HPDE6-E6E7 (cell line): Measurements from ENCODE around the gene OLIG1.

ENCODE experiments used
- DNase-seq: peaks from one replicate; pipeline ENCODE4 v3.0.0; 2011; ENCODE audit warnings: missing footprints; ENCODE audit errors: extremely low spot score

The OLIG1 gene

DNA sequence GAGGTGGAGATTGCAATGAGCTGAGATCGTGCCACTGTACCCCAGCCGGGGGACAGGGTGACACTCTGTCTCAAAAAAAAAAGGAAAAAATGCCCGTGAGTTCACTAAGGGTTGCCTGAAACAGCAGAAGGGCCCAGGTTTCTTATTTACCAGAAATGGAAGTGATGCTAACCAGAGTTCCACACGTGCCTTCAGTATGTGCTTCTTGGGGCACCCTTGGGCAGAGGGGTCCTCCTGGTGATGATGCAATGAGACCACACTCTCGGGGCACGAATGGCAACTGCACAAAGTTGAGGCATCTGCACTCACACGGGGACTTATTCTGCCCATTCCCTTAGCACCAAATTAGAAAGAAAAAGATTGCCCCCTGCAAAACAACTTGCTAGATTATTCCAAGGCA lies 29.2 kb downstream of the OLIG1 start:
- no peak for DNase-seq

DNA sequence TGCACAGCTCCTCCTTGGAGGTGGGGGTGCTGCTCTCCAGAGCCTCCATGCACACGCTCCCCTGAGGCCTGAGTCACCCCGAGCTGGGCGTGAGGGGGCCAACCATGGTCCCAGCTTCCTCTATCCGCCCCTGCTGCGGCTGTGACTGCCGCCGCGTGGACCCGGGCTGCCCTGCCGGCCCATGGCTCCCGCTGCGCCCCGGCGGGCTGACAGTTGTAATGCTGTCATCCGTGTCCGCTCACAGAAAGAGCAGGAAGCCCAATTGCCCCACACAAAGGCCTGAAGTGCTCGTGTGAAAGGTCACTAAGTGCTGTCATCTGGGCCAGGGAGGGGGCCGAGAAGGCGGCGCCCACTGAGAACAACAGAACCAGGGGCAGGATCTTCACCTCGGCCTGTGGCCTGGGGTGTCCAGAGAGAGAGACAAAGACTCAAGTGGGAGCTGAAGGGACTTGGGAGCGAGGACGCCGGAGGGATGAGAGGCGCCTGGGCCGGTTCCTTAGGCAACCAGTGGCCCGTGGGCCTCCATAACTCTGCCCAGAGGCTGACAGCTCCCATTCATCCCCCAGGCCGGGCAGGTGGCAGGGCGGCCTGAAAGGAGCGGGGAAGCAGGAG lies 31.5 kb downstream of the OLIG1 start:
- no peak for DNase-seq

DNA sequence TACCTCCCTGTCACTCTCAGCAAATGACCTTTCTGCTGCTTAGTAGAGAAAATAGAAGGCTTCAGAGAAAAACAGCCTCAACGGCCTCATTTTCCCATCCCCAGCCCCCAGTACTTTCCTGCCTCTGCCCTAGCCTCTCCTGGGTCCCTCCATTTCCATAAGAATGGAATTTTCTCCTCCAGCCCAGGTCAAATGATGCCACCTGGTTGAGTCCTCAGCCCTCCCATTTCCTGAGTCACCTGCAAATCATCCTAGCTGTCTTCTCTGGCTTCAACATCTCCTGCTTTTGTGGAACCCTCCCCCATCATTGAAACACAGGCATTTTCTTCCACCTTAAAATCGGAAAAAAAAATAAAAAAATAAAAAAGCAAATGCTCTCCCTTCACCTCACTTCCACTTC lies 35.1 kb downstream of the OLIG1 start:
- DNase-seq = no peak

DNA sequence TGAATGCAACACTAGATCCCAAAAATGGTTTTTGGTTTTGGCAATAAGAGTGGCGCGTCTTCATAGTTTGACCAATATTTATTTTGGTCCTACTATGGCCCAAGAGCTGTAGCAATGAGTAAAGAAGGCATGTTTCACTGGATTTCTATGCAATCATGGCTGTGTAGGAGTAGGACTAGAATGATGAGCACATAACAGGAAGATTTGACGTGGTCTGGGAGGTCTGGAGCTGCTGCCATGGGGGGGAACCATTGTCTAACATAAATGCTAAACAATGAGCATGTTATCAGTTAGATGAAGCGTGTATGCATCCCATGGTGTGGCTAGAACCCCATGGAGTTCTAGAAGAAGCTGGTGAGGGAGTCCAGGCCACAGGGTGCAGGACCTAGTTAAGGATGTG lies 38.3 kb downstream of the OLIG1 start:
- DNase-seq = no peak

DNA sequence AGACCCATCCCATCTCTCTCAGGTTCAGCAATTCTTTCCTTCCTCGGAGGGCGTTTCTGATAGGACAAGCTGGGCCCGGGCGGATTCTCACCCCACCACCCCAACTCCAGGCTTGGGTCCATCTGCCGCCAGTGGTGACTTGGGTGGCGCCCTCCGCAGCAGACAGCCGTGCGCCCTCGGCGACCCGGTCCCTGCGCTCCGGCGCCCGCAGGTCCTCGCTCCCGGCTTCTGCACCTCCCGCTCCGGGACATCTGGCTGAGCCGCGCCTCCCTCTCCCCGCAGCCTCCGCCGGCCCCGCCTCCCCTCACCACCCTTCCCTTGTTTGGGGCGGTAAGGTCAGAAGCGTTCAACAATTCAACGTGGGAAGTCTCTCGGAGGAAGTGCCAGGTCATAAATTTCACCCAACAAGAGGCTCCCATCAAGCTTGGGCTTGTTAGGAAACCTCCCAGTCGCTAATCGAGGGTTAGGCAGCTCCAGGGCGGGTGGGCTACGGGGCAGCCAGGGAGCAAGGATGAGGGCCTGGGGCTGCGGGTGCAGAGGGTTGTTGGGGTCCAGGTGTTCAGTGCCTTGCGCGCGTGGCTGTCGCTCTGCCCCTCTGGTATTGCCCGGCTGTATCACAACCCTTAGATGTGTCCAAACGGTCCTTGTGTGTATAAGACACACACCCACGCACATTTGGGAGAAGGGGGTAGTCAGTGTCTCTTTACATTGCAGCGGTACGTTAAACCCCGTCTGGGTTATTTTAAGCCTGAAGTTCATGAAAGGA lies 39.8 kb downstream of the OLIG1 start:
- peak; percentile 8 for DNase-seq

DNA sequence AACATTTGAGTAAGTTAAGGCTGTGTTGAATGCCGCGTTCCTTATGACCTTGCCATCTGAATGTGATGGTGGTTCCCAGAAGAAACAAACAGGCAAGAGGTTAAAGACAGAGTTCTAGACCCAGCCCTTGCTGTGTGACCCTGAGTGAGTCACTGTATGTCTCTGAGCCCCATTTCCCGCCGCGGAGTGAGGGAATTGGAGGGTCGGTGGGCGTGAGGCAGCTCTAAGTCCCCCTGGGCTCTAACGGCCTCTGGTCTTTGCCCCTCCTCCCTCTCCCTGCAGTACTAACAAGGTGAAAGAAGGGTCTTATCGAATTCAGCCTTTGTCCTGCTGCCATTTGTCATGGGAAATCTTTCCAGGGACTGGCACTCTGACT lies 40.4 kb downstream of the OLIG1 start:
- no peak for DNase-seq

DNA sequence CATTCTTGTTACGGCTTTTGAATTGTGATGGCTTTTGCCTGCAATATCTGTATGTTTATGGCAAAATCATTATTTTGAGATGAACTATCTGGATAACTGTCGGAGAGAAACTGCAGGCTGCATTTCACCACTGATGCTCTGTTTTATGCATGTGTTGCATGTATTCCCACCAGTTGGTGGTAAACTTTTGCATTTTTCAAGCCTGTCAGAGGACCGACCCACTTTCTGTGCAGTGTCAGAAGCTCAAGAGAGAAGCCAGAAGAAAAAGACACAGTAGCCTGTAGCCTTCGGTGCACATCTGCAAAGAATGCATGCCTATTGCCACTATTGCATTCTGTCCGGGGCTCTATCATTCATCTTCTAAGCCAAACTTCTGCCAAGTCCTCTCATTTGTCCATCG lies 41.6 kb downstream of the OLIG1 start:
- no peak for DNase-seq

DNA sequence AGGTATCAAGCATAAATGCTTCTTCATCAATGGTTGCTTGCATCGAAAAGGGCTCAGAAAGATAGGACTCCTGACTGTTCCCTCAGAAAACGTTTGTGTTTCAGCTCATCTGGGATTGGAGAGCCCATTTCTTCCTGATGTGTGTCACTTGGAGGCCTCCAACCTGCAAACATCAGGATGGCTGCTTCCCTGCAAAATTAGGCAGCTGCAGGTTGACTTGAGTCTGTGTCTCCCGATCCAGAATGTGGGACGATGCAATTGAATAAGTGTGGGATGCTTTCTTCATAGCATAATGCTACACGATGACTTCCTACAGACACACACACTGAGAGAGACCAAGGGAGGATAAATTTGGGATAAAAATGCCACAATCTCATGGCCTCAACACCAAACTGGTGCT lies 42.2 kb downstream of the OLIG1 start:
- DNase-seq = no peak

DNA sequence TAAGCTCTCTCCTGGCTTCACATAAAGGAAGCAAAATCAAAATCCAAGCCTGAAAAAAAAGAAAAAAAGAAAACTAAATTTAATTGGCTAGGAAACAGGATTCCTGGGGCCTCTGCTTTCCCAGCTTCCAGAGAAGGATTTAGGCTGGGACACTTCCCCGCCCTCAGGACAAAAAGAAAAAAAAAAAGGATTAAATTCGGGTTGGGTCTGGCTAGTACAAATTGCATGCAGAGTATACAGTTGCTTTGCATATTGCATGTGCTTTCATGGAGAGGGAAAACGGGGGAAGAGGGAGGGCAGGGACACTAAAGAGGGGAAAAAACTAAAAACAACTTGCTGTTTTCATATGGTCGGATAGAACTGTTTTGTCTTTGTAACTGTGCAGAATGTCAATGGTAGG lies 42.7 kb downstream of the OLIG1 start:
- no peak for DNase-seq

DNA sequence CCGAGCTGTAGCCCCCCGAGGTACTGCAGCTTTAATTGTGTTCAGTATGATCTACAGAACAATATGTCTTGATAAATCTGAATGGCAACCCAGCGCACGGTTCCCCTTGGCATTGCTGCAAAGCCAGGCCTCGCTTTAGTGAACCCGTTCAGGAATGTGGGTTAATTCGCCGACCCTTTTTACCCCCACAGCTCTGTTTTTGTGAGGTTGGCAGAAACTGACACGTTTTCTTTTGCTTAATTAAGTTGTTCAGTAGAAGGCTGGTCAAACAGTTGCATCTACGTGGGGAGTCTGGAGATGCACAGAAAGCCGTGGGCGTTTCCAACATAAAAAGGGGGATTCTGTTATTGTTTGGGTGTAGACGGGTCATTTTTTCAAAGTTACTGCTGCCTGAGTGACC lies 43.2 kb downstream of the OLIG1 start:
- DNase-seq = no peak

DNA sequence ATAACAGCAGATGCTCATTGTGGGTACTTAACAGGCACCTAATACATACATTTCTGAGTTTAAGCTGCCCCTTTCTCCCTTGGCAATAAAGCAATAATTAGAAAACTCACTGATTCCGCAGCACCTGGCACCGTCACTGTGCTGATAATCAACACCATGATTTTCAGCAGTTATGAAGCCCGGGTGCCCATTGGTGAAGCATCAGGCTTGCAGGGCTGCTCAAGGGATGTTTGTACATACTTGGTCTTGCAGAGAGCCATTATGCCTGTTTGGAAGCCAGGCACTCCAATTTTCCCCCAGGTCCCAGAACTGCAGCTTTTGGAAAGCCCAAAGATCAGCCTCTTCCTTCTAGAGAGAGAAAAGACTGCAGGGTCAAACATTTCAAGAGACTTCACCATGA lies 44.3 kb downstream of the OLIG1 start:
- DNase-seq = no peak

DNA sequence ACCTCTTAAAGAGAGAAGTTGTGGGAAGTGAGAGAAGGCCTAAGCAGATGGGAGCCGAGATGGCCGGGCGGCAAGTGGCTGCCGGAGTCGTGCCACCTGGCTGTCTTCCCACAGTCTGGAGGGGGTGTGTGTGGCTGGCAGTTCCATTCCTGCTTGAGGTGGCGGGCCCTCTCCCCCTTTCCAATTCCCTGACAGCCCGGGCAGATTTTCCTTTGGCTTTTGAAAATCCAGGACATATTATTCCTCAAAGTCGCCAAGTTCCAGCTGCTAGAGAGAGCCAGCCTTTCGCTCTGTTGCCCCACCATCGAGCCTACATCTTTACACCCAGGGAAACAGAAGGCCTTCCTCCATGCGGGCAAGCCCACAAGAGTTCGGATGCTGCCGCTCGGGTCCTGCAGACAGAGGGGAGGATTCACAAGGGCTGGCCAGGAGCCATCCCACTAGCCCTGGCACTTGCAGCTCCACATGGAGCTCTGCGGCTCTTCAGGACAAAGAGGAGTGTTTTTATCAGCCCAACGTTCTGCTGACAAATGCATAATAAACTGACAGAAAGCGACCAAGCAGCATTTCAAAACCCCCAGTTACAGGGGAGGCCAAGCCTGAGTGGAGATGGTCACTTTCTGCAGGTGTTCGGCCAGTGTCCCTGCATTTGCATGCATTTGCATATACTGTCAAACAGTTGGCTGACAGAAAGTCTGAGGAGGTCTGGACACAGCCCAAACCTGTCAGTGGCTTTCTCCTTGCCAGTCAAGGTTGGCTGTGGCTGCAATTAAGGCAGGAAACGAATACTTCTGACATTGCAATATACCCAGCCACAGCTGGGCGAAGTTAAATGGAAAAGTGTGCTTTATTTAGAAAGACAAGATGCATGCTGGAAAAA lies 45.9 kb downstream of the OLIG1 start:
- no peak for DNase-seq

DNA sequence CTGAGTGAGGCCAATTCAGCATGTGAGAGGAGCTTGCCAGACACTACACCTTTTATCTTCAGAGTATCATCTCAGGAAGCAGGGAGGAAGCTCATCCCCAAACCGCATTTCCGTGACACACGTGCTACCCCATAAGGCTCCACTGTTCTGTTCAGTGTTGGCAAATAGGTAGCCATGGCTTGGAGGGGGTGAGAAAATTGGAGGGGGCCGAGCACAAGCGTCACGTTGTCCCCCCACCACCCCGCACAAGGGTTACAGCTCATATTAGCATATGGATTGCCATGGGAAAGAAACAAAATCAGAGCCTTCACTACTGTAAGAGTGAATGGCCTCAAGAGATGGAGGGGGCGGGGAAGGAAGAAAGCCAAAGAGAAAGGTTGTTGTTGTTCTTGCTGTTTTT lies 46.7 kb downstream of the OLIG1 start:
- no peak for DNase-seq

DNA sequence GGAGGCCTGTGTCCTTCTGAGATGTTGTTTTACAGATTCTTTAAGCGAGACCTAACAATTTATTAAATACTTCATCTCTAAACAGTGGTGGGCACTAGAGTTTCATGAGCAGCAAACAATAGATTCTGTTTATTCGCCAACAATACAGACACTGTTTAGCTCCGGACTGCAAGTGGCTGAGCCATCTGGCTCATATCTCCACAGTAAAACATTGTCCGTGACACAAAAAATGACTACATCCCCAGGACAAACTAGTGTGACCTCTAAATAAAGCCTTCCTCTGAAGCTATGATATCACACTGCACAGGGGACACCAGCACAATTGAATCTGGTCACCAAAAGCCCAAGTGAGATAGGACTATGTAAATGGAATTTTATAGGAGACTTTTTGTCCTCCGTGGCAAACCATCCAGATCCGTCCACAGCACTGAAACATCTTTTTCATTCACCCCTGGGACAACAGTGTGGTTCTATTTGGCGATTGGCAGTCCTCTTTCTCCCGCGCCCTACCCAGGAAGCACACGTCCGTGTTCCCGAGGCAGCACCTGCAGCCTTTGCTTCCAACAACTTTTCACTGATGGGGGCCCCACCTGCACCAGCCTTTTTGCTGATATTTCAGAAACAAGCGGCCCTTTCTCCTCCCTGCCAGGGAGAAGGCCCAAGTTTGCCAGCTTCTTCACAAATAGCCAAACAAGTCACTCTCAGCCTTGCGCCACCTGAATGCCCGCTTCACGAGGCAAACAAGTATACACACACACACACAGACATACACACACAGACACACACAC lies 47.4 kb downstream of the OLIG1 start:
- no peak for DNase-seq
